Lung (tissue), 12 donors: ENCODE data around the gene ATG7. TPM values are rescaled to one million over a fixed set of nuclear protein-coding genes. Genes with fewer than 3 reads are reported as not detected.

Experiments
- ATAC-seq: fragments of 200-7000 bp; cut with Tn5 transposase; one replicate; pipeline ENCODE4 v1.9.1; 2020; ENCODE audit warnings: moderate number of reproducible peaks; ENCODE audit not compliant: insufficient read depth, low FRiP score
- DNase-seq, 3 donors: peaks; one replicate each; pipeline ENCODE4 v3.0.0-alpha.2; 2013 to 2017
- H3K27ac ChIP-seq, 2 donors: one replicate each; pipeline ENCODE4 v1.5.1; 2013; ENCODE audit warnings: mild to moderate bottlenecking in 2 of 2, moderate library complexity in 2 of 2, control low read depth in 1 of 2, inconsistent platforms in 1 of 2, low read depth in 1 of 2, low read length in 1 of 2
- H3K27me3 ChIP-seq, 3 donors: one replicate each; pipeline ENCODE4 v1.5.1; 2013; ENCODE audit warnings: low read length in 2 of 3; ENCODE audit not compliant: control insufficient read depth in 3 of 3, insufficient read depth in 3 of 3
- H3K36me3 ChIP-seq, 4 donors: one replicate each; pipeline ENCODE4 v1.5.1; 2013; ENCODE audit warnings: low read length in 4 of 4, mild to moderate bottlenecking in 1 of 4, moderate library complexity in 1 of 4; ENCODE audit not compliant: control insufficient read depth in 4 of 4, insufficient read depth in 4 of 4
- H3K4me1 ChIP-seq, 5 donors: one replicate each; pipeline ENCODE4 v1.5.1; 2013; ENCODE audit warnings: low read length in 5 of 5, mild to moderate bottlenecking in 2 of 5, moderate library complexity in 1 of 5; ENCODE audit not compliant: control insufficient read depth in 5 of 5, insufficient read depth in 5 of 5
- H3K4me3 ChIP-seq: one replicate; pipeline ENCODE4 v1.5.1; 2013; ENCODE audit warnings: mild to moderate bottlenecking, control low read depth, moderate library complexity
- H3K9ac ChIP-seq, 2 donors: one replicate each; pipeline ENCODE4 v1.5.1; 2013; ENCODE audit warnings: low read length in 2 of 2, control low read depth in 1 of 2; ENCODE audit not compliant: insufficient read depth in 1 of 2
- H3K9me3 ChIP-seq, 4 donors: one replicate each; pipeline ENCODE4 v1.5.1; 2013; ENCODE audit warnings: low read length in 3 of 4, mild to moderate bottlenecking in 1 of 4, moderate library complexity in 1 of 4; ENCODE audit not compliant: control insufficient read depth in 4 of 4, insufficient read depth in 3 of 4
- CTCF ChIP-seq: IDR thresholded peaks from 2 replicates; pipeline ENCODE4 v1.5.1; 2012; ENCODE audit warnings: mild to moderate bottlenecking; ENCODE audit errors: control extremely low read depth, extremely low read depth
- WGBS, 2 donors: extraction: QIAGEN DNeasy Blood & Tissue Kit; methylation state at CpG; one replicate each; pipeline ENCODE4 v1.1.7; 2013; 5-methylcytosine and 5-hydroxymethylcytosine counted together
- polyA plus RNA-seq, 2 donors: library from polyadenylated mRNA; stranded (reverse); fragments of 200-250 nt; gene quantifications; one replicate each; pipeline ENCODE4 v1.2.1, GENCODE V29; 2013
- total RNA-seq, 2 donors: library from RNA; depleted of rRNA in 1 of 2; stranded (reverse); fragments of >200 nt in 1 of 2; gene quantifications; one replicate each; pipeline ENCODE4 v1.2.1, GENCODE V29; 2014 to 2021
- donor health status: control.
- donor health status: control.
- donor health status: Bipolar disorder and iron deficiency.
- donor health status: healthy.
- donor health status: DM: yes; HTN: yes; CAD: no.

The ATG7 gene
- total and polyA plus RNA-seq, 4 donors, result 11.2 to 72.0 (median 53.3) TPM

- peak overlapping the region; percentile 41 to 58 for H3K27ac ChIP-seq
- no peaks in the 10 kb centered on the region for H3K27me3 ChIP-seq
- peak overlapping the region in 1 of 2 donors; percentile 40 for H3K9ac ChIP-seq
- H3K36me3 ChIP-seq, result no peaks in the 10 kb centered on the region
- peaks cover 6 to 52% (median 14%) of the 10 kb centered on the region in 5 donors for H3K4me1 ChIP-seq
- H3K9me3 ChIP-seq, result no peaks in the 10 kb centered on the region
- WGBS, 2 donors, result 47 to 78% methylated on average over 3 of the region's 3 CpGs
- TF ChIP-seq CTCF, result no peak
- H3K4me3 ChIP-seq, result no peak overlapping the region
- DNase-seq (peak; percentile 33 to 78 (median 74)), ATAC-seq (peak; percentile 31)
Observed at GRCh38 chr3:11477407-11477911, 205.3 kb downstream of the ATG7 start.

- H3K9ac ChIP-seq, result peak overlapping the region in 1 of 2 donors; percentile 40
- WGBS, 2 donors, result 89 to 91% methylated on average over 2 of the region's 2 CpGs
Observed at GRCh38 chr3:11478167-11478566, 206.0 kb downstream of the ATG7 start.

GRCh38 chr3:11479221-11479620 lies 207.0 kb downstream of the ATG7 start:
- peak in 1 of 3 donors; percentile 55 for DNase-seq

More at GRCh38 chr3:11478167-11478566, 206.0 kb downstream of the ATG7 start:
- H3K27ac ChIP-seq, result no peak overlapping the region
- no peaks in the 10 kb centered on the region for H3K27me3 ChIP-seq
- no peak for DNase-seq
- no peak overlapping the region for H3K4me3 ChIP-seq
- no peaks in the 10 kb centered on the region for H3K9me3 ChIP-seq
- peaks cover 6 to 56% (median 14%) of the 10 kb centered on the region in 5 donors for H3K4me1 ChIP-seq
- ATAC-seq, result no peak
- no peak for TF ChIP-seq CTCF
- H3K36me3 ChIP-seq, result no peaks in the 10 kb centered on the region

More at GRCh38 chr3:11479221-11479620, 207.0 kb downstream of the ATG7 start:
- no peaks in the 10 kb centered on the region for H3K36me3 ChIP-seq
- no peak for ATAC-seq
- H3K9ac ChIP-seq, result no peak overlapping the region
- TF ChIP-seq CTCF, result no peak
- H3K4me1 ChIP-seq, result peaks cover 6 to 61% (median 14%) of the 10 kb centered on the region in 5 donors
- no peaks in the 10 kb centered on the region for H3K27me3 ChIP-seq
- H3K27ac ChIP-seq, result no peak overlapping the region
- H3K9me3 ChIP-seq, result no peaks in the 10 kb centered on the region
- 89 to 95% methylated on average over 3 of the region's 3 CpGs for WGBS, 2 donors
- H3K4me3 ChIP-seq, result no peak overlapping the region
